K562 (cell line): Measurements from ENCODE around the gene GNPTAB. TPM values are rescaled to one million over a fixed set of nuclear protein-coding genes. Genes with fewer than 3 reads are reported as not detected.

Experiments
- AFF1 ChIP-seq, 2 experiments: fragments of 450-650 bp; IDR thresholded peaks; 2 replicates each; pipeline ENCODE4 v1.6.1; 2018; ENCODE audit warnings: mild to moderate bottlenecking in 2 of 2, low read depth in 1 of 2; ENCODE audit not compliant: partially characterized antibody in 2 of 2
- BCL6 ChIP-seq: fragments of 250-450 bp; sonication (Bioruptor Pico); IDR thresholded peaks from 2 replicates; pipeline ENCODE4 v1.4.0; 2020
- DNMT1 ChIP-seq: fragments of 450-650 bp; IDR thresholded peaks from 2 replicates; pipeline ENCODE4 v1.6.1; 2016; ENCODE audit warnings: antibody characterized with exemption, mild to moderate bottlenecking
- E2F3 ChIP-seq: fragments of 250-450 bp; sonication (Bioruptor Pico); IDR thresholded peaks from 2 replicates; pipeline ENCODE4 v1.4.0; 2020; ENCODE audit warnings: mild to moderate bottlenecking
- EHMT2 ChIP-seq: fragments of 450-650 bp; IDR thresholded peaks from 2 replicates; pipeline ENCODE4 v1.6.1; 2018; ENCODE audit warnings: antibody characterized with exemption
- ELF1 ChIP-seq: fragments of 200-800 bp; sonication (Bioruptor generic); IDR thresholded peaks from 2 replicates; pipeline ENCODE4 v1.6.1; 2016; ENCODE audit warnings: missing genetic modification characterization, missing compliant biosample characterization
- HMG20A ChIP-seq: fragments of 450-650 bp; formaldehyde crosslinking; conservative IDR thresholded peaks from 2 replicates; pipeline ENCODE4 v1.4.0; 2020; ENCODE audit warnings: mild to moderate bottlenecking, mixed read lengths
- L3MBTL2 ChIP-seq: fragments of 450-650 bp; IDR thresholded peaks from 2 replicates; pipeline ENCODE4 v1.6.1; 2016; ENCODE audit warnings: mild to moderate bottlenecking, moderate library complexity
- MECOM ChIP-seq: fragments of 250-450 bp; sonication (Bioruptor Pico); IDR thresholded peaks from 2 replicates; pipeline ENCODE4 v1.8.0; 2022; ENCODE audit warnings: inconsistent platforms
- PML ChIP-seq: IDR thresholded peaks from 2 replicates; pipeline ENCODE4 v1.6.1; 2012; ENCODE audit warnings: low read length, inconsistent platforms
- POLR2G ChIP-seq: fragments of 200-400 bp; formaldehyde crosslinking; IDR thresholded peaks from 2 replicates; pipeline ENCODE4 v1.6.1; 2017; ENCODE audit warnings: low read depth, mild to moderate bottlenecking, antibody characterized with exemption, low read length, moderate library complexity
- RBBP5 ChIP-seq: fragments of 200-600 bp; sonication (generic); IDR thresholded peaks from 2 replicates; pipeline ENCODE4 v1.6.1; 2012; ENCODE audit warnings: borderline replicate concordance, mild to moderate bottlenecking, low read length, control low read depth, inconsistent platforms; ENCODE audit not compliant: insufficient read depth, poor library complexity, severe bottlenecking
- RBM22 ChIP-seq: fragments of 200-400 bp; formaldehyde crosslinking; IDR thresholded peaks from 2 replicates; pipeline ENCODE4 v1.6.1; 2018; ENCODE audit warnings: low read length, low read depth; ENCODE audit not compliant: poor library complexity, severe bottlenecking
- RBM25 ChIP-seq: fragments of 200-400 bp; formaldehyde crosslinking; IDR thresholded peaks from 2 replicates; pipeline ENCODE4 v1.6.1; 2018; ENCODE audit warnings: low read length, low read depth, moderate library complexity; ENCODE audit not compliant: severe bottlenecking
- SMAD2 ChIP-seq: fragments of 150-350 bp; IDR thresholded peaks from 2 replicates; pipeline ENCODE4 v1.6.1; 2014; ENCODE audit warnings: low read depth, mild to moderate bottlenecking, low read length
- TAF7 ChIP-seq: fragments of 450-650 bp; IDR thresholded peaks from 2 replicates; pipeline ENCODE4 v1.6.1; 2016; ENCODE audit warnings: missing genetic modification characterization, missing compliant biosample characterization
- VEZF1 ChIP-seq: fragments of 200-800 bp; sonication (Bioruptor generic); IDR thresholded peaks from 2 replicates; pipeline ENCODE4 v1.6.1; 2017; ENCODE audit warnings: missing genetic modification characterization, missing compliant biosample characterization
- ZBTB17 ChIP-seq: fragments of 450-650 bp; formaldehyde crosslinking; IDR thresholded peaks from 2 replicates; pipeline ENCODE4 v1.4.0; 2020; ENCODE audit warnings: mild to moderate bottlenecking
- ZKSCAN8 ChIP-seq: fragments of 200-800 bp; sonication (Bioruptor generic); IDR thresholded peaks from 2 replicates; pipeline ENCODE4 v1.6.1; 2016; ENCODE audit warnings: missing genetic modification characterization, missing compliant biosample characterization
- ZNF184 ChIP-seq: sonication (generic); formaldehyde crosslinking; IDR thresholded peaks from 2 replicates; pipeline ENCODE4 v1.5.0; 2020; ENCODE audit warnings: missing genetic modification reagents
- ZNF232 ChIP-seq: sonication (generic); formaldehyde crosslinking; IDR thresholded peaks from 2 replicates; pipeline ENCODE4 v1.8.0; 2022; ENCODE audit warnings: mild to moderate bottlenecking, missing genetic modification reagents
- ZNF277 ChIP-seq: fragments of 250-450 bp; sonication (Bioruptor Pico); IDR thresholded peaks from 2 replicates; pipeline ENCODE4 v1.8.0; 2022; ENCODE audit warnings: inconsistent platforms, mild to moderate bottlenecking, moderate library complexity, borderline replicate concordance
- ZSCAN29 ChIP-seq: fragments of 450-650 bp; IDR thresholded peaks from 2 replicates; pipeline ENCODE4 v1.6.1; 2017
- polyA plus RNA-seq, 8 experiments: library from polyadenylated mRNA; depleted of rRNA in 4 of 8; stranded (reverse) in 5 of 8; unstranded in 3 of 8; fragments of >200 nt; fragmentation: Nextera tagmentation in 2 of 8; fragmentation: Illumina TruSeq in 1 of 8; extraction: Ambion mirVana in 2 of 8; extraction: Trizol in 1 of 8; gene quantifications; 2 replicates each; pipeline versions ENCODE4 v1.2.1 to v1.2.3, GENCODE V29; 2011 to 2014; ENCODE audit warnings: inconsistent platforms in 1 of 8, missing spikeins in 1 of 8
- total RNA-seq, 7 experiments: library from RNA; depleted of rRNA in 6 of 7; stranded (reverse); fragments of >200 nt in 6 of 7; fragmentation: Illumina TruSeq in 2 of 7; extraction: Trizol in 2 of 7; gene quantifications; 2 replicates each; pipeline versions ENCODE4 v1.2.1 to v1.2.3, GENCODE V29; 2011 to 2021; ENCODE audit warnings: low replicate concordance in 1 of 7

GNPTAB gene
- total and polyA plus RNA-seq, 9 of the 15 experiments (the other 6 are each of a cell fraction or from before 2014, with no cell fraction given): 5.9 to 23.2 (median 19.3) TPM

GRCh38 chr12:101839324-101840283 is 8.8 kb upstream of the GNPTAB start (continued):
- TF ChIP-seq RBM22: no peak
- no peak for TF ChIP-seq HMG20A (CRISPR knock-in tag)
- TF ChIP-seq L3MBTL2: no peak
- TF ChIP-seq TAF7: no peak
- no peak for TF ChIP-seq MECOM (CRISPR knock-in tag)
- no peak for TF ChIP-seq SMAD2
- TF ChIP-seq RBBP5: no peak
- peak; percentile 14 for TF ChIP-seq RBM25
- no peak for TF ChIP-seq ZNF232 (CRISPR knock-in tag)
- TF ChIP-seq E2F3 (CRISPR knock-in tag): no peak
- TF ChIP-seq VEZF1 (CRISPR knock-in tag): peak; percentile 81
- TF ChIP-seq PML: no peak
- no peak for TF ChIP-seq BCL6
- TF ChIP-seq DNMT1: no peak
- TF ChIP-seq ZNF277 (CRISPR knock-in tag): no peak
- TF ChIP-seq AFF1 (IDR thresholded peaks at IDR 0.05; ENCODE audit: low read depth in 1 of 2, partially characterized antibody in 2 of 2): no peak
- no peak for TF ChIP-seq ZBTB17 (CRISPR knock-in tag)
- TF ChIP-seq POLR2G: no peak
- no peak for TF ChIP-seq EHMT2
- TF ChIP-seq ELF1: no peak
- TF ChIP-seq ZSCAN29: no peak
- TF ChIP-seq ZNF184 (CRISPR knock-in tag): no peak
- no peak for TF ChIP-seq ZKSCAN8 (CRISPR knock-in tag)
